Stimulated activated CD4-positive, alpha-beta T cell treated with anti-CD3 and anti-CD28 coated beads, Interleukin-1b, Interleukin-23, amount 100 ng/mL, for 4 hours (primary cell): ENCODE results near the gene MAB21L2.
"Not testable (repeated sequence)": the region's sequence is repeated elsewhere in the genome, so short reads cannot be mapped to it uniquely, and the experiment has no call there.

Experiments
- DNase-seq, 2 donors: peaks; one replicate each; pipeline ENCODE4 v3.0.0-alpha.2; 2020; ENCODE audit warnings: low read depth in 2 of 2

MAB21L2 gene

DNA sequence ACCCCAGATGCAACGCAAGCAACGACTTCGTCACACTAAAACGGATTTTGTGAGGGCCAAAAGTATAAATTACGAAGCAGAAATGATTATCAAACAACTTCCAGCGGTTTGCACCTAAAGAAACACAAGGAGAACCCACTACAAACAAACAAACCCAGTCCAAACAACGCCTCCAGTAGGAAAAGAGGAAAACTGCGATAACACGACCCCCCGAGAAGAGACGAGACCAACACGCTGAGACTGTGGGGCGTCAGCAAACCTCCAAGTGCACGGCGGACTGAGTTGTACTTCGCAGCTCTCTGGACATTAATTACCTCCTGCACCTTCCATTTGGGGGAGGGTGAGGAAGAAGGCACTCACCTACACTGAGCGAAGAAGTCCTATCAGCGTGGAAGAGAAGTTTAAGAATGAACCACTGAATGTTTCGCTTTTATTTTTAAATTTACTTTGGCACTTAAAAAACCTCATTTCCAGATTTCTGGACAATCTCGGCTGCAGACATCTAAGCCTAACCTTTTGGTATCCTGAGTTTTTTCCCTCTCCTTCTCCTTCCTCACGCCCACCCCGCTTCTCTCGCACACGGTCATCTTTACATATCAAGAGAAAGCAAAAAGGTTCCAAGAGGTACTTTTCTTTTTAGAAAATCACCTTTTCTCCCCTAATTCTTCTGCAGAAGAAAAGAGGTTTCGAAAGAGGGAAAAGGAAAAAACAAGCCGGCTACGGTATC lies at the start of gene MAB21L2:
MAB21L2 (plus strand) TSS at position 6 of the 727 bp plus-strand sequence. CDS start 879 bp downstream, outside the sequence.
- no peak for DNase-seq

DNA sequence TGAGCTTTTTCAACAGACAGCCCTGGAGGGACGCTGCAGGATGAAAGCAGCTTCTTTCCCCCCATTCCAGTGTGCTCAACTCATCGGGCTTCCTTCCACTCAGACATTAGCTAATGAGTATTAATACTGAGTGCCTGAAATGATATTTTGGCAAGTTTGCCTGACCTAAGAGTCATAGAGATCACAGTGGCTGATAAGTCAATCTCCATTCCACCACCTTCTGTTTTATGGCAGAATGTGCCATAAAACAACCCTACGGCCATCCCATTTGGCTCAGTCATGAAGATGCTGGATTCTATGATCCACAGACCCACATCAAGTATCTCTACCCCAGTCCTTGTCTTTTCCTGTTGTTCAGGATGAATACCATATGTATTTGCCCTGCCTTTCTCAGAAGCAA lies 48.3 kb upstream of the MAB21L2 start:
- DNase-seq = no peak

DNA sequence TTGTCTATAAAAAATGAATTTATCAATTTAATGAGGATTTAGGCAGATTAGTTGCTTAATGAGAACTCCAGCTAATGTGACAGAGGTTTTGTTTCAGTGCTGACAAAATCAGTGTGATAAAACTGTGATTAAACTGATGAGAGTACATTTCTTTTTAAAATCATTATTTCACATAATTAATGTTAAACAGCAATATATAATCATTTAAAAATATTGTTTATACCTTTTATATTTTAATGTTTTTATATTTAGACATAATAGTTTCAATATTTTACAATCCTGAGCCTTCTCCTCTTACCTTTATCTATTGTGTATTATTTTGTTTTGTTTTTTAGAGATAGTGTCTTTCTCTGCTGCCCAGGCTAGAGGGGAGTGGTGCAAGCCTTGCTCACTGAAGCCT lies 47.1 kb upstream of the MAB21L2 start:
- DNase-seq = no peak

DNA sequence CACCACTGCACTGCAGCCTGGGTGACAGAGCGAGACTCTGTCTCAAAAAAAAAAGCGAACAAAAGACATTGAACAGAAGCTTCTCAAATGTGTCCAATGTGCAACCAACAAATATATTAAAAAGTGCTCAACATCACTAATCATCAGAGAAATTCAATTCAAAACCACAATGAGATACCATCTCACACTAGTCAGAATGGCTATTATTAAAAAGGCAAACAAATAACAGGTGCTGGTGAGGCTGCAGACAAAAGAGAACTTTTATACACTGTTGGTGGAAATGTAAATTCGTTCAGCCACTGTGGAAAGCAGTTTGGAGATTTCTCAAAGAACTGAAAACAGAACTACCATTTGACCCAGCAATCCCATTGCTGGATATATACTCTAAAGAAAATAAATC lies 44.0 kb upstream of the MAB21L2 start:
- not testable (repeated sequence) for DNase-seq

DNA sequence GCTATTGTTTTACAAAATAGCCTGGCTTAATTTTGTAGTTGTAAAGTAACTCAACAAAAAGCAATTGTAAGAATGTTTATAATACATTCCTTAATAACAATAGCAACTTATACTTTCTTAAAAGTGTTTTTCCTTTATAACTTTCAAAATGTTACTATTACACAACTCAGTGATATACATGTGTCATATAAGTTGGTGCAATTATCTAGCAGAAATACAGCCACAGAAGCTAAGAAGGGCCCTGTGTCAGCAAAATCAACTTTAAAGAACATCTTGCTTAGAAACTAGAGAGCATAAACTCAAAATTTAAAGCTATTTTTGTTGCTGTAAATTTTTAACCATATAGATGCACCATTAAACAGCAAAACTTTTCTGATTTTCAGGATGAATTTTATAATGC lies 41.4 kb upstream of the MAB21L2 start:
- DNase-seq = no peak

DNA sequence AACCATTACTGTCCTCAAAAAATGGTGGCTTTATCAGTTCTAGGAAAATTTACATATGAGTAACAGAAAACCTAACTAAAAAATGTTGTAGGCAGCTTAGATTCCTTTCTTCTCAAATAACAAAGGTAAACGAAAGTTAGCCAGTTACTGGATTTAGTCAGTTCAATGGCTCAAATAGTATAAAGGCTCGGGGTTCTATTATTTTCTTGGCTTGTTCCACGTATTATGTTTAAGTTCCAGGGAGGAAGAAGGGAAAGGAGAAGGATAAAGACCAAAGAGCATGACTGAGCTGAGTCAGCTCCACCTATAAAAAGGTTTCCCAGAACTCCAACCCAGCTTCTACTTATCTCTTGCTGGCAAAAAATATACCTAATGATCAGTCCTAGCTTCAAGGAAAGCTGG lies 41.0 kb upstream of the MAB21L2 start:
- no peak for DNase-seq

DNA sequence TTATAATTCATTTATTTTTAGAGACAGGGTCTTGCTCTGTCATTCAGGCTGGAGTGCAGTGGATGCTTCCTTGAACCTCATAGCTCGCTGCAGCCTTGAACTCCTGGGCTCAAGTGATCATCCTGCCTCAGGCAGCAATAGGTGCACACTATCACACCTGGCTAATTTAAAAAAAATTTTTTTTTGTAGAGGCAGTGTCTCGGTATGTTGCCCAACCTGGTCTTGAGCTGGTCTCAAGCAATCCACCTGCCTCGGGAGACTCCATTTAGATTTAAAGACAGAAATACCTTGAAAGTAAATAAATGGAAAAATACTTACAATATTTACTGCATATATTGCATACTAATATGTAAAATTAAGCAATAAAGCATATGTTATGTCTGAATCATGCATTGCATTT lies 40.3 kb upstream of the MAB21L2 start:
- no peak for DNase-seq

DNA sequence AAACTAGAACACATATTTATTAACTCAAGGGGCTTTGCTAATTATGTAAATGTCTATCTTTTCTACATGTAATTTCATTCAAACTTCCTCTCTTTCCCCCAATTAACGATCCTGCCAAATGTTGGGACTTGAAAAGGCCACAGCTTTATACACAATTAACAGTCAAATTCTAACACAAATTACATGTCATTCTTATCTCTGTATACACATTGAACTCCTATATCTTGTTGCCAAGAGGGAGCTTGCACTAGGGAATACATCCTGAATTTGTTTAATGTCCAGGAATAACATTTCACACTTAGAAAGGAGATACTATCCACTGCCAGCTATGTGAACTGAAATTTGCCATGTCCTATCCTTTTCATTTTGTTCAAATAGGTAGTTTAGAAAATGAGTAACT lies 38.9 kb upstream of the MAB21L2 start:
- DNase-seq = no peak

DNA sequence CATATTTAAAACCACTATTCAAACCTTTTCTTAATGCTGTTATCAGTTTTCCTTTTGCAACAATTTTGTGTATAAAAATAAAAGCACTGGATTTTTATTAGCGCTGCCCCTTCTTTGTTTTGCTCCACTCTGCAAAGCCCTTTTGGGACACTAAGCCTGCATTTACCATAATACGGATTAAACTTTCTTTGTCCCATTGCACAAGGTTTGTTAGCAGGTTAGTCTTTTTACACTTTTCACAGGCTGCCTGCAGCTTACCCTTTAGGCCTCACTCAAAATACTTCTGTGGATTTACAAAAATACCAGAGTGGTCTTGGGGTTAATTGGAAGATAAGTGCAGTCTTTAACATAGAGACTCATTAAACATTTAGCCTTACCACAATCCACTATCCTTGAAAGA lies 35.7 kb upstream of the MAB21L2 start:
- no peak for DNase-seq

DNA sequence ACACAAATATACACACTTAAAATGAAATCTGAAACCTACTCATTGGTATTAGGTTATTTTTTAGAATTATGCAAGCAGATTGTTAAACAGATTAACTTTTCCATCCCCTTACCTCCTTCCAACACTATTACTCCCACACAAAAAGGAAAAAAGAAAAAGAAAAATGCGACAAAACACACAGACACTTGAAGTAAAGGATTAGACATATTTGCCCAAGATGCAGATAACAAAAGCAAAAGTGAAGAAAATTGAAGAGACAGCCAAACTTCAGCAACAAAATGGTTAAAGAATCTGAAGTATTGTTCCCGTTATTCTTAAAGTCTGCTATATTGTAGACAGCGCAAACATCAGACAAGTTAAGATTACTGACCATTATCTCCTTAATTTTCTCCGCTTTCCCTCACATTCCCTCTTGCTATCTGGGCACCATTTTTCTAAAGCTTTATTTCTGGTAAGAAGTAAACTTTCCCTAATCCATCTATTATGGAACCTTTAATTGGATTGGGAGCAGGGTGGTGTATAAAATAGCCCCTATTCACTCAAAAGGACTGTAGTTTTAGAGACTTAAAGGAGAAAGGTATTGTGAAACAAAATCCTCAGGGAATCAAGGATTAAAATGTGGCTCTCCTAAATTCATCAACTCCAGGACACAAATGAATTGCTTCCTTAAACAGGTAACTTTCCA lies 34.7 kb upstream of the MAB21L2 start:
- no peak for DNase-seq

DNA sequence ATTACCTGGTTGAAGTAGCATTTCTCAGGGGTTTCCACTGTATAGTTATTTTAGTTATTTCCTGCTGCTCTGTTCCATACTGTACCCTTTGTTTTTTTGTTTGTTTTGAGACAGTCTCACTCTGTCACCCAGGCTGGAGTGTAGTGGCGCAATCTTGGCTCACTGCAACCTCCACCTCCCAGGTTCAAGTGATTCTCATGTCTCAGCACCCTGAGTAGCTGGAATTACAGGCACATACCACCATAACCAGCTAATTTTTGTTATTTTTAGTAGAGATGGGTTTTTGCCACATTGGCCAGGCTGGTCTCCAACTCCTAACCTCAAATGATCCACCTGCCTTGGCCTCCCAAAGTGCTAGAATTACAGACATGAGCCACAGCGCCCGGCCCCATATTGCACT lies 24.1 kb upstream of the MAB21L2 start:
- not testable (repeated sequence) for DNase-seq

DNA sequence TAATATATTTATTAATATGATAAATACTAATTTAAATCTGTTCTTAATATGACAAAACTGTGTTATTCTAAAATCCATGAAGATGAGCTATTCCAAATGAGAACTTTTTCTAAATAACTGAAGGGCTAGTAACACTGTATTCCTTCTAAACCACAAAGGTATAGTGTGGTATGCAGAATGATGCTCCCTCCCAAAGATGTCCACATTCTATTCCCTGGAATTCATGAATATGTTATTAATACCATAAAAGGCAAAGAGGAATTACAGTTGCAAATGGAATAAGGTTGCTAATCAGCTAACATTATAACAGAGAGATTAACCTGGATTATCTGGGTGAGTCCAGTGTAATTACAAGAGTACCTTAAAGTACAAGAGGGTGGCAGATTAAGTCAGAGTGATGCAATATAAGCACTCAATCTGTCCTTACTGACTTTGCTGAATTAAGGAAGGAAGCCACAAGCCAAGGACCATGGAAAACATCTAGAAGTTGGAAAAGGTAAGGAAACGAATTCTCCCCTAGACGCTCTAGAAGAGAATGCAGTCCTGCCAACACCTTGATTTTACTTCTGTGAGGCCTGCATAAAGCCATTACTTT lies 20.7 kb upstream of the MAB21L2 start:
- DNase-seq = no peak

DNA sequence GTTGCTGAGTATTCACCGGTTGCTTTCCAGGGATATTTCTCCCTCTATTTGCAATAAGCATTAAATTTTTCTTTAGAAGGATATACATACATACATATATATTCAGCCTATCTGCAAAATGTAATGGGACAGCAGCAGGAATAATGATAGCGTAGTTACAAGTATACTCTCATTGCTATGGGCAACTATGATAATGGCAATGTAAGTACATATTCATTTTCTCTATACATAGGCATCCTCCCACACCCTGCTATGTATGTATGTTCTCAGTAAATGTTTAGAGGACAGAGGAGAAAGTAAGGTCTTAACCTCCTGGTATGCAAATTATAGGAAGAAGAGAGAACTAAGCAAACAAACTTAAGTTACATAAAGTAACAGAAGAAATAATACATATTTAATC lies 19.7 kb upstream of the MAB21L2 start:
- DNase-seq = no peak

DNA sequence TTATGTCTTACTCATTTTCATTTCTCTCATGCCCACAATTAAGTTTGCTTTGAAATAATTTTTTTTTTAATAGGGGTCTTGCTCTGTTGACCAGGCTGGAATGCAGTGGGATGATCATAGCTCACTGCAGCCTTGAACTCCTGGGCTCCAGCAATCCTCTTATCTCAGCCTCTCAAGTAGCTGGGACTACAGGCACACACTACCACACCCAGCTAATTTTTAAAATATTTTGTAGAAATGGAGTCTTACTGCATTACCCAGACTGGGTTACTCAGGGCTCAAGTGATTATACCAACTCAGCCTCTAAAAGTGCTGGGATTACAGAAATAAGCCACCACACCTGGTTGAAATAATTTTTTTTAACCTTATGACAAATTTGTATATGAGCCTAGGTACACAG lies 19.2 kb upstream of the MAB21L2 start:
- no peak for DNase-seq

DNA sequence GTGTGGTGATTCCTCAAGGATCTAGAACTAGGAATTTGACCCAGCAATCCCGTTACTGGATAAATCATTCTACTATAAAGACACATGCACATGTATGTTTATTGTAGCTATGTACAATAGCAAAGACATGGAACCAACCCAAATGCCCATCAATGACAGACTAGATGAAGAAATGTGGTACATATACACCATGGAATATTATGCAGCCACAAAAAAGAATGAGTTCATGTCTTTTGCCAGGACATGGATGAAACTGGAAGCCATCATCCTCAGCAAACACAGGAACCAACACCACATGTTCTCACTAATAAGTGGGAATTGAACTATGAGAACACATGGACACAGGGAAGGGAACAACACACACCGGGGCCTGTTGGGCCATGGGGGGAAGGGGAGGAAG lies 17.0 kb upstream of the MAB21L2 start:
- not testable (repeated sequence) for DNase-seq

DNA sequence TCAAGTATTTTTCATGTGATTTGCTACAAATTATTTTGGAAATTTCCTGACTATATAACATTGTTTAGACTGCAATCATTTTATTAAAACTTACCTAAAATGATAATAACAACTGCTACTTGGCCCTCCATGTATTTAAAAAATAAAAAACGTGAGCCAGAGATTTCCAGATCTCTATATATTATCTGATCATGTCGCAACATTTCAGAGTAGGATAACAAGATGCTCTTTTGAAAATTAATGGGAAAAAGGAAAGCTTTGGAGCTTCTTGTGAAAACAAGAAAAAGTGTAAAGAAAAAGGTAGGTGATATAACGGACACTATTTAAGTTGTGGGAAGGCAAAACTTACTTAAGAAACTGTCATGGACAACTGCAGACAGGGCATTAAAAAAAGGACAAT lies 14.9 kb upstream of the MAB21L2 start:
- DNase-seq = no peak

DNA sequence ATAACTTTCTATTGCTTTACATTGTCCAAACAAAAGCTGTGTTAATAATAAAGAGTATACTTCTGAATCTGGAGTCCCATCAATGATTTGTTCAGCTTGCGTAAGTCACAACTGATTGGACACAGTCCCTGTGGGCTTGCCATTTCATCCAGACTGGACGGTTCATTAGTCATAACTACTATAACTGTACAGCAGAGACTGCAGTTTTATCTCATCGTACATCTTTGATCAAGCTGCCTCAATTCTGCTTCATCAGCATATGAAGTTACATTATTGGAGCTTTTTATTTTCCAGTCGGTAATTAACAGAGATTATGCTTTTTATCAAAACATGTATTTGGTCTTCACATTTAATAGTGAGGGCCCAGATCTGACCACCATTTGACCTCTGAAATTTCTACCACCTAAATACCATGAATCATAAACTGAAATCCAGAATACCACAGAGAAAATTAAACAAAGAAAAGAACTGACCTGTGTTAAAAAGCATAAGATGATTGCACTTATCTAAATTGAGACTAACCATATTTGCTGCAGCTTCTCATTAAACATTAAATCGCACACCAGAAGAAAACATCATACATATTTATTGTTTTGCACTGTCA lies 12.5 kb upstream of the MAB21L2 start:
- no peak for DNase-seq

DNA sequence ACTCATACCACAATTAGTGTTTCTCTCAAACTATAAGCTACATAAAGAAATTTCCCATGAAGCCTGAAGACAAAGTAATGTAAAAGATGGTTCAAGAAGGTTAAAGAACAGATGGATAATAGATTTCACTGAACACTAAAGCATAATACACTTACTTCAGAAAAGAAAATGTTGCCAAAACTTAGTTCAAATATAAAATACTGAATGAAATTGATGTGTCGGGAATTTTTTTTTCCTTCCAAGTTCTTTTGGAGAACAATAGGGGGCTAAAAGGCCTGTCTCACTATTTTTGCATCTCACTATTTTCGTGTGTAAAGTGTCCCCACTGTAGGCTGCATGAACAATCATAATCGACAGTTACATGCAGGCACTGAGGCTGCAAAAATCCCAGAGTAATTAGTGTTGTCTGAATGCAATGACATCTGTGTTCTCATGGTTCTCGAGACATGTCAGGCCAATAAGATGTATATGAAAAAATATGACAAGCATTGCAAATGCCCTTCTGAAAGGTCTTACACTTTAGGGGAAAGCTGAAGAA lies 11.9 kb upstream of the MAB21L2 start:
- no peak for DNase-seq

DNA sequence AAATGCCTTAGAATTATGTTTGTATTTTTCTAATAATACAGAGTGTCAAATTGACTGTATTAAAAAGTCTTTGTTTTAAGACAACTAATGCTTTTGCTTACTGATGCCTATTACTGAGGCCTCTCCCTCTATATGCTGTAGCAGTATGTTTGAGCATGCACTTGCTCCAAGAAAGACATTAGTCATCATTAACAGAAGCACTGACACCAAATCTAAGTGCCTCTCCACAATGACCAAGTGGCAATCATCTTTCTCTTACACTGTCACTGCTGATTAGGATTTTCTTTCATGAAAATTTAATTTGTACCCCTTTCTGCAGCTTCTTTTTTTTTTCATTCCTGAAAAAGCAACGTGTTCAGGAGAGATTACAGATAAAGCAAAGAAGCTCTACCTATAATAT lies 11.1 kb upstream of the MAB21L2 start:
- no peak for DNase-seq

DNA sequence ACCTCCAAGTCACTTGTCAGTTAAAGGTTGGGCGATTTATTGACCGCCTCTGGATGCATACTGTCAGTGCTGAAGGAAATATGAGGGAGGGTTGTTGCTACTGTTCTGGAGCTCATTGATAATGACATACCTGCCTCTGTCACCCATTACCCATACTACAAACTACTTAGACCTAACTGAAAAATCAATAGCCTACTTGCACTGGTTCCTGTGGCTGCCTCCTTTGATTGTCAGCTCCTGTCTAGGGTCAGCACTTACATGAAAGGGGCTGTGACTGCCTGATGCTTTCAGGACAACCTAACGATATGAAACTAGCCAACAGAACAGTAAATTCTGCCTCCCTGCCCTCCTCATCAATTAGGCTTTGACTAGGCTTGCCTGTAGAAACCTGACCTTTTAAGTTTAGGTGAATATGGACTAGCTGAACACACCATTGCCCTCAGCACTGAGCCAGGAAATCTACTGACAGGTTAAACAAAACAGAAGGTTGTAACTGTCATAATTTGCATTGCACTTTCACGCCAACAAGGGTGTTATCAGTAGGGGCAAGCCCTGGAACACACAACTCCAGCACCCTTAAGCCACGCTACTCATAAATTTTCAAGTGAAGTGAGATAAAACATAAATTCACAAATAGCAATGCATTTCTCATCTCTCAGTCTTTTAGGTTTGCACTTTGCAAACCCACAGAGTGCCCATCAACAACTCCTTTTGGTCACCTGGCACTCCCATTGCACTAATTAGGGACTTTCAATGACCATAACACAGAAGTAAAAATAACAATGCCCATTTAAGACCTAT lies 9.0 kb upstream of the MAB21L2 start:
- no peak for DNase-seq

DNA sequence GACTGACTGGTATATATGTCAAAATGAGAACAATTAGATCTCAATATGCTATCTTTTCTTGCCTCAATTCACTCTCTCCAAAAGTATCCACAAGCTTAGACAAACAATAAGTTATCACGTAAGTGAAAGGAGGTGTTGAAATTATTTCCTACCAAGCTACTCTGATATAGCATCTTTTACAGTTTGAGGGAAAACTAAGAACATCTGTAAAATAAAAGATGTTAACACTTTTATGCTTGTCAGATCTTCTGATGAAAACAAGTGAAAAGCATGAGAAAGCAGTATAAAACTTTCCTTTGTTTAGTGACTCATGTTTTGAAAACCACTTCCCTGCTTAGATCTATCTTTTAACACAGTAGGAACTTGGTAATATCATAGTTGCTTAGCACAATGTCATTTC lies 8.4 kb upstream of the MAB21L2 start:
- DNase-seq = no peak

DNA sequence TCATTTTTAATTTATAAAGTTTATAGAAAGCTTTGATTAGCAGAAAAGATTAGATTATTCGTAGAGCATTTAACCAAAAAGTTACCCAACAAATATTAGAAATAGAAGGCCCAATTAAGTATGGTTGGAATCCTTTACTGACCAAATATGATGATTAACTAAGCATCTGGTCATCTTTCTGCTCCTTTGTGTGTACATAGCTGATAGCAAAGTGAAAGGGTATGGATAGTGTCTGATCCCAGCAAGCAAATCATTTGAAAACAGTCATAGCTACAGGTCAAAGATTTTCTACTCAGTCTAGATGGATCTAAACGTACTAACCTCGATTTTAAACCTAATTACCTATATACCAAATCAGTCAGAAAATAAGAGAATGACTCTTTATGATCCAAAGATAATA lies 7.3 kb upstream of the MAB21L2 start:
- DNase-seq = no peak
